DOHH2 (cell line): ENCODE measurements around the gene ZBTB12.

Experiments used
- EZH2phosphoT487 ChIP-seq: fragments of 200-600 bp; sonication (generic); IDR thresholded peaks from 2 replicates; pipeline ENCODE4 v1.6.1; 2017; ENCODE audit warnings: borderline replicate concordance, mild to moderate bottlenecking, antibody characterized with exemption, low read length, moderate library complexity, mixed read lengths
- TF ChIP-seq, protein P1 (sequence below): fragments of 200-600 bp; sonication (generic); IDR thresholded peaks from one replicate; pipeline ENCODE4 v1.5.1; 2014; ENCODE audit warnings: antibody characterized with exemption, mild to moderate bottlenecking, low read depth, low read length; ENCODE audit not compliant: poor library complexity, severe bottlenecking

DNA sequence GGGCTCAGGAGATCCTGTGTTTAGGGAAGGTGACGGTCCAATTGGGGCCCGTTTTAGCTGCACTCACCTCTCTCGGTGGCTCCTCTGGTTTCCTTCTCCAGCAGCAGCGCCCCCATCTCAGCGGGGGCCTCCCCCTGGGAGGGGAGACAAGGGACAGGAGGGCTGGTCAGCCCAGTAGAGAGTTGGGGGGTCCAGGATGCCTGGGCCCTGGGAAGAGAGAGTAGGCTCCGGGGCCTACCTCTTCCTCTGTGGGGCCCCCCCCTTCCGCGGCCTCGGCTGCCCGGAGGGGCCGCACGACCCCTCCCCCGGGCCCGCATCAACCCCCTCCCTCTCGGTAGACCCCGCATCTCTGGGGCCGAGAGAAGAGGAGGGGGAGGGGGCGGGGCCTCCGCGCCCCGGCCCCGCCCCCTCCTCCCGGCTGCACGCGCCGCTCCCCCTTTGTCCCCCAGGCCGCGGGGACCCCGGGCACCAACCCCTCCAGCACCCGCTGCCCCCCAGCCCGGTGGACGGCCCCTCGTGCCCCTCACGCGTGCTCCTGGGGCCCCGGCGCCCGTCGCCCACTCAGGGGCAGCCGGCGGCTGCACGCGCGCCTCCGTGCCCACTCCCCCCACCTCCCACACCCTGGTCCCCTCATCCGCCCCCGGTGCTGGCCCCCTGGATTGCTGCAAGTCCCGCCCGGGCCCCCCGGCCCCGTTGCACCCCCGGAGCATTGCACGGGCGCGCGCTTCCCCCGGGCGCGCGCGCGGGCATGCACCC is 4.9 kb downstream of the ZBTB12 start:
- TF ChIP-seq, protein P1, sequence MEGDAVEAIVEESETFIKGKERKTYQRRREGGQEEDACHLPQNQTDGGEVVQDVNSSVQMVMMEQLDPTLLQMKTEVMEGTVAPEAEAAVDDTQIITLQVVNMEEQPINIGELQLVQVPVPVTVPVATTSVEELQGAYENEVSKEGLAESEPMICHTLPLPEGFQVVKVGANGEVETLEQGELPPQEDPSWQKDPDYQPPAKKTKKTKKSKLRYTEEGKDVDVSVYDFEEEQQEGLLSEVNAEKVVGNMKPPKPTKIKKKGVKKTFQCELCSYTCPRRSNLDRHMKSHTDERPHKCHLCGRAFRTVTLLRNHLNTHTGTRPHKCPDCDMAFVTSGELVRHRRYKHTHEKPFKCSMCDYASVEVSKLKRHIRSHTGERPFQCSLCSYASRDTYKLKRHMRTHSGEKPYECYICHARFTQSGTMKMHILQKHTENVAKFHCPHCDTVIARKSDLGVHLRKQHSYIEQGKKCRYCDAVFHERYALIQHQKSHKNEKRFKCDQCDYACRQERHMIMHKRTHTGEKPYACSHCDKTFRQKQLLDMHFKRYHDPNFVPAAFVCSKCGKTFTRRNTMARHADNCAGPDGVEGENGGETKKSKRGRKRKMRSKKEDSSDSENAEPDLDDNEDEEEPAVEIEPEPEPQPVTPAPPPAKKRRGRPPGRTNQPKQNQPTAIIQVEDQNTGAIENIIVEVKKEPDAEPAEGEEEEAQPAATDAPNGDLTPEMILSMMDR: no peak
- TF ChIP-seq EZH2phosphoT487: no peak
